WTC11 (cell line): Measurements from ENCODE around the gene TOM1L2. TPM values are rescaled to one million over a fixed set of nuclear protein-coding genes. Genes with fewer than 3 reads are reported as not detected.

ENCODE experiments used
- microRNA-seq: library from miRNA; unstranded; fragments of <30 nt; microRNA quantifications from one replicate; pipeline ENCODE4 v1.2.0, GENCODE V29; 2022; ENCODE audit warnings: borderline number of aligned reads
- total RNA-seq: library from RNA; stranded (reverse); gene quantifications from 3 replicates; pipeline ENCODE4 v1.2.3, GENCODE V29; 2021

Gene TOM1L2
- total RNA-seq, 1 experiment from 2014 or later = 6.4 TPM

Small RNA genes within 50 kb of the gene (microRNA-seq; reads per million reads assigned to microRNA genes)
- gene MIR33B (115 reads per million, percentile 65 among the genes with 10 or more reads in this experiment), gene MIR6777 (6.3 reads per million, percentile 18 among the genes with 10 or more reads in this experiment)

Other genes with a start within 250 kb of the TOM1L2 start
- 72.3 to 93.7 TPM (median 76.7 TPM) in 3 replicates for gene SREBF1, start 135.4 kb downstream of the TOM1L2 start, total RNA-seq
- gene DRC3, start 462 bp upstream of the TOM1L2 start, total RNA-seq = 0.34 to 0.48 TPM (median 0.42 TPM) in 3 replicates
- gene ATPAF2, start 66.8 kb upstream of the TOM1L2 start, total RNA-seq = 32.2 to 36.8 TPM (median 33.5 TPM) in 3 replicates
- 15.4 to 16.0 TPM (median 15.7 TPM) in 3 replicates for gene GID4, start 67.0 kb upstream of the TOM1L2 start, total RNA-seq
- 40.8 to 43.1 TPM (median 41.4 TPM) in 3 replicates for gene DRG2, start 115.5 kb upstream of the TOM1L2 start, total RNA-seq
- gene MYO15A, start 136.4 kb upstream of the TOM1L2 start, total RNA-seq = 2.6 to 4.5 TPM (median 3.6 TPM) in 3 replicates
- gene ALKBH5, start 211.4 kb upstream of the TOM1L2 start, total RNA-seq = 105 to 115 TPM (median 111 TPM) in 3 replicates